GM12875 (cell line): Measurements from ENCODE around the gene SPTLC1.
"Not testable (repeated sequence)": the region's sequence is repeated elsewhere in the genome, so short reads cannot be mapped to it uniquely, and the experiment has no call there.

ENCODE experiments used
- H3K4me3 ChIP-seq: one replicate; pipeline ENCODE4 v1.5.1; 2011; ENCODE audit warnings: low read depth, low read length, control low read depth
- CTCF ChIP-seq: IDR thresholded peaks from 2 replicates; pipeline ENCODE4 v1.5.1; 2011; ENCODE audit warnings: low read depth, mild to moderate bottlenecking, control low read depth, inconsistent platforms, low read length, moderate library complexity, borderline replicate concordance; ENCODE audit not compliant: insufficient read depth

The SPTLC1 gene

GRCh38 chr9:92135576-92135975, 20.4 kb upstream of the SPTLC1 start:
- H3K4me3 ChIP-seq = no peak overlapping the region
- no peak for TF ChIP-seq CTCF

- TF ChIP-seq CTCF = peak; percentile 97
- H3K4me3 ChIP-seq = no peak overlapping the region
Measured at GRCh38 chr9:92133949-92134604, 18.9 kb upstream of the SPTLC1 start.

- H3K4me3 ChIP-seq = not testable (repeated sequence)
Measured at GRCh38 chr9:92132913-92133312, 17.7 kb upstream of the SPTLC1 start.

- TF ChIP-seq CTCF = no peak
Measured at GRCh38 chr9:92132501-92132900, 17.3 kb upstream of the SPTLC1 start.

GRCh38 chr9:92122800-92123199, 7.6 kb upstream of the SPTLC1 start:
- no peak overlapping the region for H3K4me3 ChIP-seq
- TF ChIP-seq CTCF = no peak

More at GRCh38 chr9:92132501-92132900, 17.3 kb upstream of the SPTLC1 start:
- no peak overlapping the region for H3K4me3 ChIP-seq

- TF ChIP-seq CTCF = no peak
Measured at GRCh38 chr9:92122061-92122460, 6.8 kb upstream of the SPTLC1 start.

GRCh38 chr9:92121265-92121664, 6.1 kb upstream of the SPTLC1 start:
- TF ChIP-seq CTCF = no peak
- no peak overlapping the region for H3K4me3 ChIP-seq

More at GRCh38 chr9:92122061-92122460, 6.8 kb upstream of the SPTLC1 start:
- no peak overlapping the region for H3K4me3 ChIP-seq
